Caki2 (cell line): ENCODE measurements around the gene IL31. TPM values are rescaled to one million over a fixed set of nuclear protein-coding genes. Genes with fewer than 3 reads are reported as not detected.

ENCODE experiments used
- DNase-seq: peaks from one replicate; pipeline ENCODE4 v3.0.0-alpha.2; 2015; ENCODE audit warnings: low read depth
- in situ Hi-C: cut with HindIII; loops from 2 replicates; pipeline ENCODE4 v1.10.0; 2016; ENCODE audit warnings: low sequenced_read_pairs, low pct_unique_long_range_greater_than_20kb, mixed read lengths
- total RNA-seq: library from RNA; depleted of rRNA; stranded (reverse); fragments of >200 nt; shearing (Covaris generic); gene quantifications from 2 replicates; pipeline ENCODE4 v1.2.3, GENCODE V29; 2014; ENCODE audit warnings: low replicate concordance

Gene IL31
- total RNA-seq, 1 experiment from 2014 or later: not detected

DNA sequence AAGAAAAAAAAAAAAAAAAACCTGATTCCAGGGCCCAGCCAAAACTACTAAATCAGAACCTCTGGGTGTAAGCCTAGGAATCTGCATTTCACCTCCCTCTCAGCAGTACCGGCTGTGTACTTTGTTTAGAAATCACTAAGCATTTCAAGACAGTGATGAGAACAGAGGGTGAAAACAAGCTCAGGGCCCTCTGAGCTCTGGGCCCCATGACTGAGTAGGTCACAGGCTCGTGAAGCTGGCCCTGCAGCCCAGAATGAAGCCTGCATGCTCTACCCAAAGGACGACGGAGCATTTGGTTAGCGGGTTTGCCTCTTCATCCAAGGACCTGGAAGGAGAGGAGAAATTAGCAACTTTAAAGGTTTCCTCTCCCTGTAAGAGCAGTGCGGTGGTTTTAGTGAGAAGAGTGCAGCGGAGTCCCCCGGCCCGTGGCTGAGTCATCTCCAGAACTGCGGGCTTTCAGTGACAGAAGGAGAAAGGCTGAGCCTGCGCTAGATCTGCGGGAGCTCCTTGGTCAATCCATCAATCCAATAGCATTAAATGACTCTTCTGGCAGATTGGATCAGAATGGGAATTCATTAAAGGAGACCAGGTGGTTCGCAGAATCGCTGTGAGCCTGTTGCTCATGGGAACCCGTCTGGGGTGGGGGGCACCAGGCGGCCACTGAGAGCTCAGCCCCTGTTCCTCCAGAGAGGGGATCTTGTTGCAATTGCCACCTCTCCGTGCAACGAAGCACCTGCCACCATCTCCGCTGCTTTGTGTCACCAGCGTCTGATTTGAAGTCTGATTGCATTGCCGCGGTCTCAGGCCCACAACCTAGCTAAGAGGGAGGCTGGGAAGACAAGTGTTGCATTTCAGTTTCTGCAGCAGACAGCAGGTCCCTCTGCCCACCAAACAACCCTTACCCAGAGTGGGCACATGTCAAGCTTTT lies 7.3 kb downstream of the IL31 start:
- in situ Hi-C loops: no loop called here
- DNase-seq: no peak

DNA sequence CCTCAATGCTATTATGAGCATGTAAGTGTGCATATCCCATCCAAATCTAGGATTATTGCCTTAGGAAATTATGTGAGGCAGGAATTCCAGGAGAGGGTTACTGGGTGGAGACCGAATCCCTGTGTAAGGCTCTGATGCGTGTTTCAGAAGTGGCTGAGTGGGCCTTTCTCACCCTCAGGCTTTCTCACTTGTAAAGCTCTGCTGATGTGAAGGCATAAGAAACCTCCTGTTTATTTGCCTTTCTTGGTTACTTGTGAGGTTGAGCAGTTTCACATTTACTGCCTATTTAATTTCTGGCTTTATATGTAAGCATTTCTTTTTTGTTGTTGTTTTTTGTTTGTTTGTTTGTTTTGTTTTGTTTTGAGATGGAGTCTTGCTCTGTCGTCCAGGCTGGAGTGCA lies 11.0 kb downstream of the IL31 start:
- in situ Hi-C loops: no loop called here
- DNase-seq: no peak

DNA sequence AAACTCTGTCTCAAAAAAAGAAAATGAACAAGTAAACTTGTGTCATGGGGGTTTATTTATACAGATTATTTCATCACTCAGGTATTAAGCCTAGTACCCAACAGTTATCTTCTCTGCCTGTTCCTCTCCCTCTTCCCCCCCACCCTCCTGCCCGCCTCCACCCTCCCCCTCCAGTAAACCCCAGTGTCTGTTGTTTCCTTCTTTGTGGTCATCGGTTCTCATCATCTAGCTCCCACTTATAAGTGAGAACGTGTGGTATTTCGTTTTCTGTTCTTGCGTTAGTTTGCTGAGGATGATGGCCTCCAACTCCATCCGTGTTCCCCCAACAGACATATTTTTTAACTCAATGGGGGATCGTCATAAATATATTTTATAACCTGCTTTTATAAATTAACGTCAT lies 12.3 kb downstream of the IL31 start:
- in situ Hi-C loops: no loop called here
- DNase-seq: no peak

DNA sequence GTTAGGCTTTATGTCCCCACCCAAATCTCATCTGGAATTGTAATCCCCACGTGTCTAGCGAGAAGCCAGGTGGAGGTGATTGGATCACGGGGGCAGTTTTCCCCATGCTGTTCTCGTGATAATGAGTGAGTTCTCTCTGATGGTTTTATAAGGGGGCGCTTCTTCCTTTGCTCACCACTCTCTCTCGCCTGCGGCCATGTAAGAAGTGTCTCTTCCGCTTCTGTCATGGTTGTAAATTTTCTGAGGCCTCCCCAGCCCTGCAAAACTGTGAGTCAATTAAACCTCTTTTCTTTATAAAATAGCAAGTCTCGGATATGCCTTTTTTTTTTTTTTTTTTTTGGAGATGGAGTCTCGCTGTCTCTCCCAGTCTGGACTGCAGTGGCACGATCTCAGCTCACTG lies 13.3 kb downstream of the IL31 start:
- DNase-seq: no peak
- in situ Hi-C loops: no loop called here

DNA sequence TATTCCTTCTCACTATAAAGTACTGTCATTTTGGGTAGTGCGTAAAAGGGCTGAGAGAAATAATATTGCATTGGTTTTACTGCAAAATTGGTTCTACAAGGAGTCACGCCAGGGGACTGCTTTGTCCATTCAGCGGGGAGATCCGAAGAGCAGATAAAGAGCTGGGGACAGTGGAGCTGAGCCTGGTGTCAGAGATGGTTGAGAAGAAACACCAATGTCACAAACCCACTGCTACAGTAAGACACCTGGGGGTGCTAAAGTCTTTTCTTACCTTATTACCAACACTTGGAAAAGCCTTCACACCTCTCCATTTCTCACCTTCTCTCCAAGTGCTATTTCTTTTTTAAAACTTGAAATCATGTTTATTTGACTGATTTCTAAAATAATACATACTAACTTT lies 14.1 kb downstream of the IL31 start:
- no peak for DNase-seq
- in situ Hi-C loops: no loop called here

DNA sequence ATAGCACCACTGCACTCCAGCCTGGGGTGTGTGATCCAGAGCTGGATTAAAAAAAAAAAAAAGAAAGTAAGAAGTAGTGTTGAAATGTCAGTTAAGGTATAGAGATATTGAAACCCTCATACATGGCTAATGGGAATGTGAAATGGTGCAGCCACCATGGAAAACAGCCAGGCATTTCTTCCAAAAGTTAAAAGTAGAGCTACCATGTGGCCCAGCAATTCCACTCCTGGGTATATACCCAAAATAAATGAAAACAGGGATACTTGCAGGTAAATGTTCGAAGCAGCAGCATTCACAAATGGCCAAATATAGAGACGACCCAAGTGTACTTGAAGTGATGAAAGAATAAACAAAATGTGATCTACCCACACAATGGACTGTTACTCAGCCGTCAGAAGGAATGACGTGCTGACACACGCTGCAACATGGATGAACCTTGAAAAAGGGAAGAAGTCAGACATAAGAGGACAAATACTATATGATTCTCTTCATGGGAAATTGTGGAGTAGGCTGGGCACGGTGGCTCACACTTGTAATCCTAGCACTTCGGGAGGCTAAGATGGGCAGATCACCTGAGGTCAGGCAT lies 15.2 kb downstream of the IL31 start:
- DNase-seq: no peak
- in situ Hi-C loops: no loop called here

DNA sequence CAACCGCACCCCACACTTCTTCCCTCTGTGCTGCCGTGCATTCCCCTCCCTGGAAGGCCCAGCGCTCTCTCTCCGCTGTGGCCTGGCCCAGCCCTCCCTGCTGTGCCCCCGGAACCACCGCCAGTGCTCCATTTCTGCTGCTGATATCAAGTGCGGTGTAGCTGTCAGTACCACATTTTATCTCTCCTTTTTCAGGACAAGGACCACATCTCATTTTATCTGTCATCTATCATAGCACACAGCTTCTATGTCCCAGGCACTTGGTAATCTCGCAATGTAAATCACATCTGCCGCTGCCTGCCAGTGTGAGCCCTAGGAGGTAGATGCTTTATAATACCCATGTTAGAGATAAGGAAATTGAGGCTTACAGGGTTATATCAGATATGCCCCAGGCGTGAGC lies 18.3 kb downstream of the IL31 start:
- DNase-seq: no peak
- in situ Hi-C loops: no loop called here

DNA sequence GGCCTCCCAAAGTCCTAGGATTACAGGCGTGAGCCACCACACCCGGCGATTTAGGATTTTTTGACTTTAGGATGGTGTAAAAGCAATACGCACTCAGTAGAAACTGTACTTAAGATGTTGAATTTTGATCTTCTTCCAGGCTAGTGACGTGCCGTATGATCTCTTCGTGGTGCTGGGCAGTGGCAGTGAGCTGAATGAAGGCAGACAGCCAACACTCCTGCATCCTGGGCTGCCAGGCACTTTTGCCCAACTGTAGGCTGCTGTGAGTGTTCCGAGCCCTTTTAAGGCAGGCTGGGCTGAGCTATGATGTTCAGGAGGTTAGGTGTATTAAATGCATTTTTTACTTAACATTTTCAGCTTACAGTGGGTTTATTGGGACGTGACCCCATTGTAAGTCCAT lies 21.3 kb downstream of the IL31 start:
- in situ Hi-C loops: no loop called here
- no peak for DNase-seq

DNA sequence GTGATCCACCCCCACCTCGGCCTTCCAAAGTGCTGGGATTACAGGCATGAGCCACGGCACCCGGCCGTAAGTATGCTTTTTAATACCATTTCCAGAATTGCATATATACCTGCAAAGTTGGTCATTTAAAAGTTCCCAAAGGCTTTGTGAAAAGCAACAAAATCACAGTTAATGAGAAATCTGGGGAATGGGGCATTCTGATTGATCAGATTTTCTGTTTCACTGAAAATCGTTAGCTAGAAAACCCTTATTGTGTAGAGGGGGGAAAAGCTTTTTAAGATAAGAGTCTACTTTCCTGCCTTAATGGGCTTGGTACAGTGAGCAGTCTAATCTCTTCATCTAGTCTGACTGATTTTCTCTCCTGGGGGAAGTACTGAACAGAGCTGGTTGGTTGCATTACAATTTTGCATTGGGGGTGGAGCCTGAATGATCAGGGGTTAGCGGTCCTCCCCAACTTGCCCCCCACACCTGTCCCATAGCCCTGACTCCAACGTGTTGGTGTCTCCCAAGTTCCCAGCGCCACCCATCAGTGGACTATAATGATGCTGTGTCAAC lies 23.8 kb downstream of the IL31 start:
- no peak for DNase-seq
- in situ Hi-C loops: no loop called here

DNA sequence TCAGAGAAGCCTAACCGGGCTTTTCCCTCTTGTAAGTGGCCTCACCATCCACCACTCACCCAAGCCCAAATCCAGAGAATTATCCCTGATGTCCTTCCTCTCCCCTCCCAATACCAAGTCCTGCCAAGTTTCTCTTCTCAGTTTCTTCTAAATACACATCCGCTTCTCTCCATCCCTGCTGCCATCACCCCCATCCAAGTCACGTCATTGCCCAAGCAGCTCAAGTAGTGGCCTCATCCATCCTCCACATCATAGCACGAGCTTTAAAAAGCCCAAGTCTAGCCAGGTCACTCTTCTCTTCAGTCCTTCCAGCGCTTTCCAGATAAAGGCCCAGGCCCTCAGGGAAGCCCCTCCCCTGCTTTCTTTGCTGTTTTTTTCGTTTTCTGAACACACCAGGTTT lies 25.4 kb downstream of the IL31 start:
- in situ Hi-C loops: no loop called here
- DNase-seq: no peak

DNA sequence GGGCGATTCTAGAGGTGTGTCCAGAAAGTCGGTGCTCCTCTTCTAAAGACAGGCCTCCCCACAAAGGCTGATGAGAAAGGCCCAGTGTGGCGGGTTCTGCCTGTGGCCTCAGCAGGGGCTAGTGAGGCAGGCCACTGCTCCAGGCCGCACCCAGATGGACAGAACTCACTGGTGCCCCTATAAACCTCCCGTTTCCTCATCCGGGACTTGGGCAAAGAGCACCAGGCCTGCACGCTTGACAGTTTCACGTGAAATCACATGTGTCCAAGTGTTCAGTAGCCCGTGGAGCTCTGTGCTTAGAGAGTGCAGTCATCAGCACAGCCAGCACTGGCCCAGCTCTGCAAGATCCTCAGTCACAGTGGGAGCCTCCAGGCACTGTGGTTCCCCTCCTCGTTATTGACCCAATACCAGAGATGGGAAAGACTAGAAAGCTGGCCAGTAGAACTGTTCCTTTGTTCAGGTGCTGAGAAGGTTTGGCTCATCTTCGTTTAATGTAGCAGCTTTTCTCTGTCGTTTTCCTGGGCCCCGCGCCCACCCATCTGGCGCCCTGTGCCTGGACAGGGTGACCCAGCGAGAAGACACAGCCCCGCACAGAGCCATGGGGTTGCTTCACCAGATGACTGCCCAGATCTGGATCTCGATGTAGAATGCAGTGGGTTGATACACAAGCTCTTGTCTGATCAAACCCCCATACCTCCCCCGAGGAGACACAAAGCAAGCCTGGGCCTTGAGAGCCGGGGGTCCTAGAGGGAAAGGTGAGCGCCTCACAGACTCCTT lies 26.3 kb downstream of the IL31 start:
- in situ Hi-C loops: no loop called here
- no peak for DNase-seq

DNA sequence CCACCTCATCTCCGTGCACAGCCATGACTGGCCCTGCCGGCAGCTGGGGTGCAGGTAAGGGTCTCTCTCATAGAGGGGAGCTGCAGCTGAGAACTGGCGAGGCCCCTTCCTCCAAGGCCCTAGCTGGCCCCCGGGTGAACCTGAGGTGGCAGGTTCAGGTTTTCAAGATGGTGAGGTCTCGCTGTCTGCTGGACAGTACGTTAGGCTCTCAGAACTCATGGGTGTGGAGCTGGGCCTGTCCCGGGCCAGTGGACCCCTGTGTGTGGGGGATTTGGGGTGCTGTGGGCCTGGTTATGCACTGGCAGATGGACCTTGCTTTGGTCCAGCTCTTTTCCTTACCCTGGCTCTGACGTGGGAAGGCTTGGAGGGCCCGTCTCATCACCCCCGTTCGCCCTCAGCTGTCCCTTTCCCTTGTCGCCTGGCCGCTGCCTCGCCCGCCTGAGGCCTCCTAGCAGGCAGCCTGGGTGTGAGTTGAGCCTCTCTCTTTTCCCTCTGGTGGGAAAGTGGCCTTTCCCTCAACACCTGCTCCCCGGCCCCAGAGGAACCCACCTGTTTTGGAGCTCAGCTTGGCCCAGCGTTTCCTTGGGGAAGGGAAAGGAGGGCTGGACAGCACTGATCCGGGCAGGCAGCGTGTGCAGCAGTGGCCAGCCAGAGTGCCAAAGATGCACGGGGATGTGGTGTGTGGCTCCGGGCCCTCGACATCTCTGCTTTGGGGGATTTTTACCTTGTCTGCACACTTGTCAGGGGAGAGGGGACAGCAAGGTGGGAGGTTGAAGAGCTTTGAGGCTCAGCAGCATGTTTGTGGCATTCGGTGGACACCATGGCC lies 28.3 kb downstream of the IL31 start:
- in situ Hi-C loops: no loop called here
- DNase-seq: no peak

DNA sequence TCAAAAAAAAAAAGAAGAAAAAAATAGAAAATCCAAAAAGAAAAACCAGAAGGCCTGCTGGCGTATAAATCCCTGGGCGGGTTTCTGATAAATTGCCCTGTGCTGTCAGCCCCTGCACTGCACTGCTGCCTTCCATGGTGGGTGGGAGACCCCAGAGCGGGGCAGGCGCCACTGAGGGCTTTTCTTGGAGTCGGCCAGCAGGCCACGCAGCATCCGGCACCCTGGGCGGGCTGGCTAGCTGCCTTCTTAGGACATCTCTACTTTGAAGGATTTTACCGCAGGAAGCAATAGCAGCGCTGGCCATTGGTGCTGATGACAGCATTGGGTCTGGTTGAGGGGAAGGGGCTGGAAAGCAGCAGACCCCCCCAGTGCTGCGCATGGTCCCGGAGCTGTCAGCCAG lies 29.1 kb downstream of the IL31 start:
- in situ Hi-C loops: no loop called here
- DNase-seq: no peak

DNA sequence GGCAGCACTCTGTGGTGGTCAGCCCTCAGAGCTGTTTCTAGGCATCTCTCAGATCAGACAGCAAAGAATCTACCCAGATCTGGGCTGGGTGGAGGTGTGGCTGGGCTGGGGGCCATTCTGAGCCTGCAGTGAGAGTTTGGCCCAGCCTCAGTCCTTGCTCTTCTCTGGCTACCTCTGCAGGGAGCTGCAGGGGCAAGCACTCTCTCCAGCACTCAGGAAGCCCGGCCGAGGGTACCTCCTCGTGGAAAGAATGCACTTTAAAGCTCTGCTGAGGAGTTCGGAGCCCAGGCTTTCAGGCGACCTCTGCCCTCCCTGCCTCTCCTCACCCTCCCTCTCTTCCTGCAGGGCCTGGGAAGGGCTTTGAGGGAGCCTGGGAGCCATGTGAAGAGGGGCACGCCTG lies 31.2 kb downstream of the IL31 start:
- DNase-seq: no peak
- in situ Hi-C loops: no loop called here

DNA sequence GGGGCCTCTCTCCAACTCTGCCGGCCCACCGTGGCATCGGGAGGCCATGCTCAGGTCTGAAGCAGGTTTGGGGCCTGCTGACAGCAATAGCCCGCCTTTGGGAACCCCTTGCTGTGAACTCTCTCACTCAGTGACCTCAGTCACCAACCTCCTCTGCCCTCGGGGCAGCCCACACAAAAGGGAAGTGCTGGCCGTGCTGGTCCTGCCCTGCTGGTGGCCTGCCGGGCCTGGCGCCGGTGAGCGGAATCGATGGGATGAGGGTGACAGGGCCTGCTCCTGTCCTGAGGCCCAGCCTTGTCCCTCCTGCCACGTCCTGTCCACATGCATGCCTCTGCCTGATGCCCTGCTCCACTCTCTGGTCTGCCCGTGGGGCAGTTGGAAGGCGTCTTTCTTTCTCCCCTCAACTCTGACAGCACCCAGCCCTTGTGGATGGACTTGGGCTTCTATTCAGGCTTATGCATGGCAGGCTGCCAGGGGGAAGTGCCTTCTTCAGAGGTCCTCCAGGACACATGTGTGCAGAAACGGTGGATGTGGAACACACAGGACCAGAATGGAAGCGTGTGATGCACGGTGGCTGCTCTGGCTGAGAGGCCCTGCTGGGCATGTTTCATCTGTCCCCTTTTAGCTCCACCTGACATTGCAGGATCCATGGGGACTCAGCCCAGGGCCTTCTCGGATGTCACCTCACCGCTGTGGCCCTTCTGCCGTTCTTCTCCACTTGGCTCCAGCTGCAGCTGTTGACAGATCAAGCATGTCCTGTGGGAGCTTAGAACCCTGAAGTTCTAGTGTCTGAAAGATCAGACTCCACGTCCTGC lies 31.9 kb downstream of the IL31 start:
- DNase-seq: no peak
- in situ Hi-C loops: no loop called here

DNA sequence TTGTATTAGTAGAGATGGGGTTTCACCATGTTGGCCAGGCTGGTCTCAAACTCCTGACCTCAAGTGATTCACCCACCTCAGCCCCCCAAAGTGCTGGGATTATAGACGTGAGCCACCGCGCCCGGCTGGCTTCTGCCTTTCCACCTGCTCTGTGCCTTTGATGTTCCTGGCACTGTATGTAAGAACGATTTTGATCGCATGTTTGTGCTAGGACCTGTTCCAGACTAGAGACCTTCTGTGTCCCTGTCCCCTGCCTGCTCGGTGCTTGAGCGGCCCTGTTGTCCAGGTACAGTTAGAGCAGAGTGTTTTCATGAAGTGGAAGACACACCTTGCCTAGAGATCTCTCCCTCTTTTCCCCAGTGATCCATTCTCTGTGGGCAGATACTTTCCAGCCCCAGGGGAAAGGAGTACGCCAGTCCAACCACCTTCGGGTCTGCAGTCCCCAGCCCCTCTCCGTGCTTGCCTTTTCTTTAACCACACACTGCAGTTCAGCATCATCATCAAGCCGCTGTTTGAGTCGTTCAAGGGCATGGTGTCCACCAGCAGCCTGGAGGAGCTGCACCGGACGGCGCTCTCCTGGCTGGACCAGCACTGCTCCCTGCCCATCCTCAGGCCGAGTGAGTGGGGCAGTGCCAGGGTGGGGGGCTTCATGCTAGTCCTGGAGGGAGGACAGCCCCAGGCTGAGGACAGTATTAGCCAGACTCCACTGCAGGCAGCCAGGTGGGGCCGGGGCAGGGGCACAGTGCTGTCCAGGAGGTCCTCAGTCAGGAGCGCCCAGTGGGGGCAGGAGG lies 33.4 kb downstream of the IL31 start:
- in situ Hi-C loops: no loop called here
- no peak for DNase-seq

DNA sequence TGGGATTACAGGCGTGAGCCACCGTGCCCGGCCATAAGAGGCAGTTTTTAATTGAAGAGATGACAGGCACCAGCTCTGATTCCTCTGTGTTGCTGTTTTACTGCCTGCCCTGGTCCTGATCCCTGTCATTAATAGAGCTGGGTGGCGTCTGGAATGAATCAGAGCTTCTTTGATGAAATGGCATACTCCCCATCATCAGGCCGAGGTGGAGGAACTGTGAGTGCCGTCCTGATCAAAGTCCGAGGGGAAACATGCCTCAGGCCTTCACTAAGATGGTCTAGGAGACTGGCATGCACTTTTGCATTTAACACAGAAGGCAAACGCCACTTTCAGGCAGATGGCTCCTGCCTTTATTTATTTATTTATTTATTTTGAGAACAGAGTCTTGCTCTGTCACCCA lies 34.1 kb downstream of the IL31 start:
- in situ Hi-C loops: no loop called here
- DNase-seq: no peak
